K562 (cell line): ENCODE data around the gene DAPK3.

Source experiments
- GABPA ChIP-seq: fragments of 200-800 bp; sonication (Bioruptor generic); conservative IDR thresholded peaks from 2 replicates; pipeline ENCODE4 v1.6.1; 2016; ENCODE audit warnings: low read depth, missing genetic modification characterization, missing compliant biosample characterization
- HNRNPUL1 ChIP-seq: fragments of 200-400 bp; formaldehyde crosslinking; IDR thresholded peaks from 2 replicates; pipeline ENCODE4 v1.6.1; 2017; ENCODE audit warnings: low read length
- SMAD3 ChIP-seq: fragments of 450-650 bp; formaldehyde crosslinking; conservative IDR thresholded peaks from 2 replicates; pipeline ENCODE4 v1.4.0; 2020; ENCODE audit warnings: mild to moderate bottlenecking
- SREBF1 ChIP-seq: fragments of 150-350 bp; IDR thresholded peaks from 2 replicates; pipeline ENCODE4 v1.6.1; 2014; ENCODE audit warnings: antibody characterized with exemption, low read depth, low read length, borderline replicate concordance
- TFAM ChIP-seq: fragments of 250-450 bp; sonication (Bioruptor Pico); conservative IDR thresholded peaks from 2 replicates; pipeline ENCODE4 v1.5.0; 2021; ENCODE audit warnings: mild to moderate bottlenecking, moderate library complexity

GRCh38 chr19:3983542-3983914, 12.6 kb upstream of the DAPK3 start:
- TF ChIP-seq TFAM (CRISPR knock-in tag) (no peak), HNRNPUL1 (no peak; the same call in 1 of the 2 replicates), SMAD3 (CRISPR knock-in tag) (no peak), GABPA (no peak), SREBF1 (no peak)
